Tongue (tissue), 2 donors: ENCODE measurements around the gene GPC3. TPM values are rescaled to one million over a fixed set of nuclear protein-coding genes. Genes with fewer than 3 reads are reported as not detected.

ENCODE experiments used
- DNase-seq: peaks from one replicate; pipeline ENCODE4 v3.0.0-alpha.2; 2015
- total RNA-seq: library from RNA; depleted of rRNA; stranded (reverse); fragments of >200 nt; gene quantifications from one replicate; pipeline ENCODE4 v1.2.3, GENCODE V29; 2014

Gene GPC3
- total RNA-seq, 1 donor from 2014 or later: 220 TPM

GRCh38 chrX:133840415-133840814 is 145.0 kb downstream of the GPC3 start:
- DNase-seq: no peak

- peak; percentile 45 for DNase-seq
Observed at GRCh38 chrX:133838761-133839676, 146.4 kb downstream of the GPC3 start.

GRCh38 chrX:133837091-133837490 is 148.3 kb downstream of the GPC3 start:
- no peak for DNase-seq

GRCh38 chrX:133836561-133836960 is 148.8 kb downstream of the GPC3 start:
- DNase-seq: no peak

- no peak for DNase-seq
Observed at GRCh38 chrX:133834771-133835170, 150.6 kb downstream of the GPC3 start.

GRCh38 chrX:133819546-133819945 is 165.8 kb downstream of the GPC3 start:
- DNase-seq: no peak

- DNase-seq: no peak
Observed at GRCh38 chrX:133818019-133818418, 167.4 kb downstream of the GPC3 start.

- DNase-seq: no peak
Observed at GRCh38 chrX:133815496-133815895, 169.9 kb downstream of the GPC3 start.

- DNase-seq: peak; percentile 31
Observed at GRCh38 chrX:133813971-133814370, 171.4 kb downstream of the GPC3 start.

- DNase-seq: no peak
Observed at GRCh38 chrX:133812402-133812801, 173.0 kb downstream of the GPC3 start.

GRCh38 chrX:133810925-133811324 is 174.5 kb downstream of the GPC3 start:
- no peak for DNase-seq

- no peak for DNase-seq
Observed at GRCh38 chrX:133804072-133804471, 181.3 kb downstream of the GPC3 start.

GRCh38 chrX:133796282-133796681 is 189.1 kb downstream of the GPC3 start:
- no peak for DNase-seq

- DNase-seq: peak; percentile 35
Observed at GRCh38 chrX:133794126-133794525, 191.3 kb downstream of the GPC3 start.

GRCh38 chrX:133793626-133794025 is 191.8 kb downstream of the GPC3 start:
- no peak for DNase-seq

- peak; percentile 90 for DNase-seq
Observed at GRCh38 chrX:133792198-133792953, 193.0 kb downstream of the GPC3 start.

- DNase-seq: no peak
Observed at GRCh38 chrX:133789829-133790228, 195.6 kb downstream of the GPC3 start.

- DNase-seq: no peak
Observed at GRCh38 chrX:133786382-133786781, 199.0 kb downstream of the GPC3 start.

- DNase-seq: no peak
Observed at GRCh38 chrX:133783274-133783673, 202.1 kb downstream of the GPC3 start.

- DNase-seq: peak; percentile 70
Observed at GRCh38 chrX:133781174-133781573, 204.2 kb downstream of the GPC3 start.

GRCh38 chrX:133776072-133776471 is 209.3 kb downstream of the GPC3 start:
- DNase-seq: no peak

GRCh38 chrX:133774807-133775206 is 210.6 kb downstream of the GPC3 start:
- no peak for DNase-seq

- DNase-seq: no peak
Observed at GRCh38 chrX:133771086-133771646, 214.2 kb downstream of the GPC3 start.
